PC-9 (cell line): Measurements from ENCODE around the gene CNNM2.

Experiments
- EZH2 ChIP-seq: fragments of 200-600 bp; sonication (generic); IDR thresholded peaks from 2 replicates; pipeline ENCODE4 v1.8.0; 2017; ENCODE audit warnings: antibody characterized with exemption, low read depth
- TF ChIP-seq, protein P1 (sequence below): fragments of 200-600 bp; sonication (generic); conservative IDR thresholded peaks from 2 replicates; pipeline ENCODE4 v1.6.1; 2017; ENCODE audit warnings: mixed run types, antibody characterized with exemption, mild to moderate bottlenecking, moderate library complexity

DNA sequence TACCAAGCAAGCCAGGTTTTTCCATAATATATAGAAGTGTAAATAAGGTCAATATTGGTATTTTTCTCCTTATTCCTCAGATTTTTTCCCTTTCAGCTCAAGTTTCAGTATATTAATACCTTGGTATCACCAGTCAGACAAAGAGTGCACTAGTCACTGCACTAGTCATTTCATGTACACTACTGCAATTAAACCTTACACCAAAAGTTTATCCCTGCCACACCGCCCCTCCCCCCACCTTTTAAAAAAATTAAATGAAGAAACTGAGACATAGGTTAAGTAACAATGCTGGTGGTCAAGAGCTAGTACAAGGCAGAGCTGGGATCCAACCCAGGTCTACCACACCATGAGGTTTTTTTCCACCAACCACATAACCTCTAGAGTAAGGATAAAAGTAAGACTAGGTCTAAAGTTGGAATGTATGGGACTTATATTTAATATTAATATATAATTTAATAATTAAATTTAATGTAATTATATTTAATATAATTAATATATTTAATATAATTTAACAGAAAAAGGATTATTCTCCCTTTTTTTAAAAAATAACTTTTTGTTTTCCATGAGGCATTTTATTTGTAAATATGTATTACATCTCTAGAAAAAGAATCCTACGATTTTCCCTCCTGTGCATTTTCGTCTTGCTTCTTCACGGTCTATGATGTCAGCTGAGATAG lies 206.5 kb downstream of the CNNM2 start:
- TF ChIP-seq, protein P1, sequence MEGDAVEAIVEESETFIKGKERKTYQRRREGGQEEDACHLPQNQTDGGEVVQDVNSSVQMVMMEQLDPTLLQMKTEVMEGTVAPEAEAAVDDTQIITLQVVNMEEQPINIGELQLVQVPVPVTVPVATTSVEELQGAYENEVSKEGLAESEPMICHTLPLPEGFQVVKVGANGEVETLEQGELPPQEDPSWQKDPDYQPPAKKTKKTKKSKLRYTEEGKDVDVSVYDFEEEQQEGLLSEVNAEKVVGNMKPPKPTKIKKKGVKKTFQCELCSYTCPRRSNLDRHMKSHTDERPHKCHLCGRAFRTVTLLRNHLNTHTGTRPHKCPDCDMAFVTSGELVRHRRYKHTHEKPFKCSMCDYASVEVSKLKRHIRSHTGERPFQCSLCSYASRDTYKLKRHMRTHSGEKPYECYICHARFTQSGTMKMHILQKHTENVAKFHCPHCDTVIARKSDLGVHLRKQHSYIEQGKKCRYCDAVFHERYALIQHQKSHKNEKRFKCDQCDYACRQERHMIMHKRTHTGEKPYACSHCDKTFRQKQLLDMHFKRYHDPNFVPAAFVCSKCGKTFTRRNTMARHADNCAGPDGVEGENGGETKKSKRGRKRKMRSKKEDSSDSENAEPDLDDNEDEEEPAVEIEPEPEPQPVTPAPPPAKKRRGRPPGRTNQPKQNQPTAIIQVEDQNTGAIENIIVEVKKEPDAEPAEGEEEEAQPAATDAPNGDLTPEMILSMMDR: no peak
- no peak for TF ChIP-seq EZH2
